ENCODE measurements around the gene LEP.

GRCh38 chr7:128262273-128263028 lies 21.4 kb downstream of the LEP start:
- no peak for TF ChIP-seq ZNF274 (IDR thresholded peaks at IDR 0.05; ENCODE audit: low read depth, low read length)
- no peak for TF ChIP-seq YY1 (IDR thresholded peaks at IDR 0.05; ENCODE audit: insufficient read depth, insufficient read length)

Data from NT2/D1 (cell line).